SIG-M5 (cell line): Measurements from ENCODE around the gene HDHD5.
A peak's percentile ranks its signal among the peaks of the same experiment; 100 is the strongest.
"Not testable (repeated sequence)": the region's sequence is repeated elsewhere in the genome, so short reads cannot be mapped to it uniquely, and the experiment has no call there.

Experiments used
- DNase-seq: peaks from one replicate; lab custom pipeline; 2025; lab: John Stamatoyannopoulos, UW

Gene HDHD5

DNA sequence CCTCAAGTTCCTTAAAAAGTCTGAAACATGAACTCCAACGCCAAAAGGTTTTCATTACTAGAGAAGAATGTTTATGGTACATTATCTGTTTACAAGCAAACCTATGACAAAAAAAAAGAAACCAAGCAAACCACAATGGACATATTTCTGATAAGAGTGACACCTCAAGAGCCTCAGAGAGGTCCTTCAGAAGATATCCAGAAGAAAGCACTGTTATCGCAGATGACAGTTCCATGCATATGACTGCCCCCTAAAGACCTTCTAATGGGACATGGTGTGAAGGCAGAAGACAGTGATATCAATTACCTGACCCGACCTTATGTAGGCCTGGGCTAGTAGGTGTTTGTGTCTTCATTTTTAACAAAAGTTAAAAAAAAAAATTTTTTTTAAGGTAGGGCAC, 3.1 kb downstream of the HDHD5 start:
- DNase-seq = no peak

DNA sequence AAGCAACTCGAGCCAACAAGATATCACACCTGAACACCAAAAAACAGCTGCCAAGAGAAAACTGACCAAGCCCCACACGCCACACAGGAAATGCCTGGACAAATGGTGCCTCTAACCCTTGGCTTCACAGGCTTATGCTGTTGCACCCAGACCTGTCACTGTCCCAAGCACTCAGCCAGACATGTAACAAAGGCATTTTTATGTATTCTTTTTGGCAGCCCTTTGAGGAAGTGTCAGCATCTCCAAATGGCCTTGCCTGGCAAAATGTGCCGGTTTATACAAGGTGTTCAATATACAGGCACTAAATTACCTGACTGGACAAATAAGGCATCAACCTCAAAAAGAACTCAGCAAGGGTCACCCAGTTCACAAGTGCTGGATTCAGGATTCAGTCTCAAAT, 6.1 kb downstream of the HDHD5 start:
- no peak for DNase-seq

DNA sequence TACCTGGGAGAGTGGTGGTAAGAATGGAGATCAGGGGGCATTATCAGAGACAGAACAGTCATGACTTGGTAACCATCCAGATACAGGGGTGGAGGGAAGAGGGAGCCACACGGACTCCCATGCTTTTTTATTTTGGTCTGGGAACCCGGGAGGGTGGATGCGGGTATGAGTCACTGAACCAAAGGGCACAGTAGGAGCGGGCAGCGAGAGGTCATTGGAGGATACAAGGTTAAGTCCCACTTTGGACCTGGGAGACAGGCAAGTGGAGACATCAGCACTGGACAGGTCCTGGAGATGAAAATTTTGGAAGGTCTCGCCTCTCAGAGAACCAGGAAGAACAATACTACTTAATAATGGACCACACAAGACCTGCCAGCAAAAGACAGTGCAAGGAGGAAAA, 6.7 kb downstream of the HDHD5 start:
- DNase-seq = no peak

DNA sequence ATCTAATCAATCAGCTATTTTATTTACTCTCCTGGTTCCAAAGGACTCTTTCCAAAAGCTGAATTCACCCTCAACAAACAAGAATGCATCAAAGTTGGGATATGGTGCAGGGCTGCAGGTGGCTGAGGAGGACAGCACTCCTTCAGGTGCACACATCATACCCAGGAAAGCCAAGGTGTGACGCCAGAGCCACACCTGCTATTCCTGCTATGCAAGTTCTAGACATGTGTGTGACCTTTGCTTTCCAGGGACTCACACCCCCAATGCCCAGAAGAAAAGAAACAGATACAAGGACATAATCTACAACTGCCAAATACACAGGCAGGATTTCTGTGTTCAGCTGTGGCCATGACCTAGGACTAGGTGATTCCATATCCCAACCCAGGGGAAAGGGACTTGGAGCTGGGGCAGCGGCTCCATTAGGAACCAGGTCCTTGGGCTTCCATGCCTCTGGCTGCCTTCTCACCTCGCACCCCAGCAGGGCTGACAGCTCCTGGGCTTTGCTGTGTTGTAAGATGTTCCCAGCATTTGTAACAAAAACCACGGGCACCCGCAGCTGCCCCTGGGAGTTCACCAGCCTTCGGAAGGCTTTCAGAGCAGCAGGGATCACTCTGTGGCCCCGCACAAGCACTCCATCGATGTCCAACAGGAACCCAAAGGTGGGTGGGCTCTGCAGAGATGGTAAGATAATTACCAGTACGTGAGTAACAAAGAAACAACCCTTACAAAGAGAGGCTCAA, 9.8 kb downstream of the HDHD5 start:
- no peak for DNase-seq

DNA sequence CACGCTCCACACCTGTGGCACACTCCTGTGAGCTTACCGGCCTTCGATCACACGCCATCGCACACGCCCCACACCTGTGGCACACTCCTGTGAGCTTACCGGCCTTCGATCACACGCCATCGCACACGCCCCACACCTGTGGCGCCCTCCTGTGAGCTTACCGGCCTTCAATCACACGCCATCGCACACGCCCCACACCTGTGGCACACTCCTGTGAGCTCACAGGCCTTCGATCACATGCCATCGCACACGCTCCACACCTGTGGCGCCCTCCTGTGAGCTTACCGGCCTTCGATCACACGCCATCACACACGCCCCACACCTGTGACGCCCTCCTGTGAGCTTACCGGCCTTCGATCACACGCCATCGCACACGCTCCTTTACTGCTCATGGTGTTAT, 11.6 kb downstream of the HDHD5 start:
- DNase-seq = not testable (repeated sequence)

DNA sequence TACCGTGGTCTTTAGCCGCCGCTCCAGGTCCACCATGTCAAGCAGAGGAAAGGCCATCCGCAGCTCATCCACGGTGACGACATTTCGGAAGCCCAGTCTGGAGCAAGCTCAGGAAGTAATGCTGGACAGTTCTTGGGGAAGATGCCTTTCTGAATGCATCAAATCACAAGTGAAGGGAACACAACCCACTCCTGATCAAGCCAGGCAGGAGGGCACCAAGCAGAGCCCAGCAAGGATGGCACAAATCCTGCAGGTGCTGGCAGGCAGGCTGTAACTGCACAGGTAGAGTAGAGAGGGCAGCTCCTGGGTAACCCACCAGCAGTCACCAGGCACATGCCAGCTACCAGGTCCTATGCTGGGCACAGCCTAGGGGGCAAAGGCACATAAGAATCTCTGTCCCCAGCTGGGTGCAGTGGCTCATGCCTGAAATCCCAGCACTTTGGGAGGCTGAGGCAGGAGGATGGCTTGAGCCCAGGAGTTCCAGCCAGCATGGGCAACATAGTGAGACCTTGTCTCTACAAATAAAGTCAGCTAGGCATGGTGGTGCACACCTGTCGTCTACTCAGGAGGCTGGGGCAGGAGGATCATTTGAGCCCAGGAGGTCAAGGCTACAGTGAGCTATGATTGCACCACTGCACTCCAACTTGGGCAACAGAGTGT, 13.9 kb downstream of the HDHD5 start:
- DNase-seq = no peak

DNA sequence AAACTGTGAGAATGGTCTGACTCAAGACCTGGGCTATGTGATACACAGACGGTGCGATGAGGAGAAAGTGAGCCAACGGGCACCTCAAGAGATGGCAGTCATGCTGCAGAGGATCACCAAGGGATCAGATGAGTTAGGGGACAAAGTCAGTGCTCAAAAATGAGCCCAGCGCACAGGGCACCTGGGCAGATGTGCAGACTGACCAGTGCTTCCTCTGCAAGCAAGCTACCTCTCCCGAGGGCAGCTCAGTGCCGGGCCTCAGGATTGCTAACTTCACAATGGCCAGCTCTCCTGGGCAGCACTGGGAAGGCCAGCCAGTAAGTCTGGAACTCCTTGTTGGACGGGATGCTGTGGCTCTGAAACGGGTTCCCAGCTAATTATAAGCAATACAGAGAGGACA, 15.3 kb downstream of the HDHD5 start:
- DNase-seq = no peak

DNA sequence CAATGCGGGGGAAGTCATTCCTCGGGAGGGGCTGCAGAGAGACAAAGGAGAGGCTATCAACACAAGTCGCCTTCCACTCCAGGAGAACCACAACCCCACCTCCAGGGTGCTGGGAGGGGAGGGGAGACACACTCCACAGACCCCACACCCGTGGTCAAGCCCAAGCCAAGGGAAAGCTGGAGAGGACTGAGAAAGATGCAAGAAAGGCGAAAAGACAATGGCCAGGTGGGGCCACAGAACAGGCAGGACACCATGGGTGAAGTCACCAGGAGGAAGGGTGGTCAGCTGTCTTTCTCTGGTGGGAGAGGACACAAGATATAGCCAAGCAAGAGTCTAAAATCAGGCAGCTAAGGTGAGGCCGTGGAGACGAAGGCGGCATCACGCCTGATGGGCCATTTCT, 16.0 kb downstream of the HDHD5 start:
- DNase-seq = no peak

DNA sequence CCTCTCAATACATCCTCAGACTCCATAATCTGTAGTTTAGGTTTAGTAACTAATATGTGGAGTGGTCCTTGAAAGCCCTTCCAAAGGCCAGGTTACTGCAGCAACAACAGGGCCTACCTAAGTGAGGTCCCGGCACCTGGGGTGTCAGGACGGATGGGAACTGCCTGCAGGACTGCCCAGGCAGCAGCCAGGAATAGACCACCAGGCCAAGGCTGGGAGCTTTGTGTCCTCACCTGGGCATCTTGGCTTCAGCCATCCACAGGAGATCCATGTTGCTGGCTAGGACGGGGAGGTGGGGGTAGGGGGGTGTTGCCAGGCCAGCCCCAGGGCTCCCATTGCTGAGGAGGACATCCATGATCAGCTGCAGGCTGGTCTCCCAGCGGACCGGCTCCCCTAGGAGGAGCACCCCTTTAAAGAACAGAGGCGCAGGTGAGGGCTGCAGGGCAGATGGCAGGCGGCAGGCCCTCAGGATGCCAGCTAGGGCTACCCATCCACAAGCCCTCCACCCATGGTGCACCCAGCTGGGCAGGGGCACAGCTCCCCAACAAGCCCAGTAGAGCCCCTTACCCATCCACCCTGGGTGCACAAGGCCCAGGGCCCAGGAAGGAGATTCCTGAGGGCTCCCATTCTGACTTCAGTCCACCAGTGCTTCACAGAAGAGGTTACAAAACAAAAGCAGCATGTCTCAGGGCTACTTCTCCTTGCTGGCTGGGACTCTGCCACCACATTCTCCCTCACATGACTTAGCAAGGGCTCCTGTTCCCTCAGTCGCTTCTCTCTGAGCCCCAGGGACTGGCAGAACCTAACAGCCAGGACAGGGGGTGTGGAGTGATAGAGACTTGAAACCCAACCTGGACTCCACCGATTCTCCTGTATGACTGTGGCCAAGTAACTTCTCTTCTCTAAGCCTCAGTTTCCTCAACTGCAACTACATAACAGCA, 18.0 kb downstream of the HDHD5 start:
- no peak for DNase-seq

DNA sequence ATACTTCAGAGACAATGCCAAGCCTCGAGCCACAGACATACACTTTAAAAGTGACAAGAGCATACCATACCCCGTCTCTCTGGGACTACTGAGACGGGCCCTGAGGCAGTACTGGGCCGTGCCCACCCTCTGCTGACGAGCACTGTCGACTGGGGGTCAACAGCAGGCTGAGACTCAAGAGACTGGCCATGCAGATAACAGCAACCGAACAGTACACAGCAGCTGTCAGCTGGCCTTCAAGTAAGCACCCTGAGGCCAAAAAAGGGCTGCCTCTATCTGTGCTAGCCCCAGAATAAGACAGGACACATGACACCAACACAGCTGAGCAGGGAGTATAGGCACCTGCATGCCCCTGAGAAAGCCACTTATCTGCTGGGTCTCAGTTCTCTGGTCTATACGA, 19.1 kb downstream of the HDHD5 start:
- no peak for DNase-seq

DNA sequence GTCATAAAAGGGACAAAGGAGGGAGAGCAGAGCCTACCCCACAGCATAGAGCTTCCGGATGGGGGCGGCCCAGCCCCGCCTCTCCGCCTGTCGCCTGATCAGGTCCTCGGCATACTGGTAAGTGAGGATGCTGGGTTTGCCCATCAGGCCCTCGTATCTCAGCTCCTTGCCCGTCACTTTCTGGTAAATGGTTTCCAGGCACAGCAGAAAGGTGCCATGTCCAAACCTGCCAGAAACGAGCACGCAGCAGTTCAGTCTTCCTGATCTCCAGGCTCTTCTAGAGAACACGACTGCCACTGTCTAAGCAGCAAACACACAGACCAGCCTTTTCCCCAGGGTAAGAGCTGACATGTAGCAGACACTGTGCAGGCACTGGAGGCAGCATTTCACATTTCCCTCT, 20.6 kb downstream of the HDHD5 start:
- no peak for DNase-seq

DNA sequence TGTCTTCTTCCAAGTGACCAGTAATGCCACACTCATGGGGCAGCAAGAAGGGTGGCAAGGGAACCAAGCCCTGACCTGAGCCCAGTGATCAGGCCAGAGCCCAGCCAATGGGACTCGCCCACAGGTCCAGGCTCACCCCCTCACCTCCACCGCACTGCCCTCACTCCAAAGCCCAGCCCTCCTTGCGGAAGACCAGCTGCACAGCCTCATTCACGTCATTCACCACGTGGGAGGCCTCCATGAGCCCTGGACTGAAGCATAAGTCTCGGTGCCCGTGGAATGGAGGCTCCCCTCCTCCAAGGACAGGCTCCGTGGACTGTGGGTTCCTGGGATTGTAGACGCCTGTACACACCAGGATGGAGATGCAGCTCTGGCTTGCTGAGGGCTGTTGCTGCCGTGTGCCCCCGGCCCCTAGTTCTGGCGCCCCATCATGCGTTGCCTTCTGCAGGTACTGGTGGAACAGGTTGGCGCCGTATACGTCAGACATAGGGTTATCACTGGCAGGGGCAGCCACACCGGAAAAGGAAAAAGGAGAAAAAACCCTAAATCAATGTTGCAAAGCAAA, 21.1 kb downstream of the HDHD5 start:
- no peak for DNase-seq

DNA sequence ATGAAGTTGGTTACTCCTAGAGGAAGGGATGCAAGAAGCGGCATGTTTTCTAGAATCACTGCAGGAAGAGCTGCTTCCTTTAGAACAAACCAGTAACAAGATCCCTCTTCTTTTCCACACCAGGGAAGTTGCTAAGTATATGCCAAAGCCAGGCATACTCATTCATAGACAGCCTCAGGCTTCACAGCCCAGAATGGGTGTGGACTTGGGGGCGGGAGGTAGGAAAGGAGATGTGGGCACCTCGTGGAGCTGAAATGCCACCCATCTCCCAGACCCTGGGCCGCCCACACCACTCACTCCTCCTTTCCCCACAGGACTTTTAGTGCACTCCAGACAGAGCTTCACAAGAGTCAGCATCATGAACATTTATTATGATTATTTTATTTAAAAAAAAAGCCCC, 21.9 kb downstream of the HDHD5 start:
- no peak for DNase-seq

DNA sequence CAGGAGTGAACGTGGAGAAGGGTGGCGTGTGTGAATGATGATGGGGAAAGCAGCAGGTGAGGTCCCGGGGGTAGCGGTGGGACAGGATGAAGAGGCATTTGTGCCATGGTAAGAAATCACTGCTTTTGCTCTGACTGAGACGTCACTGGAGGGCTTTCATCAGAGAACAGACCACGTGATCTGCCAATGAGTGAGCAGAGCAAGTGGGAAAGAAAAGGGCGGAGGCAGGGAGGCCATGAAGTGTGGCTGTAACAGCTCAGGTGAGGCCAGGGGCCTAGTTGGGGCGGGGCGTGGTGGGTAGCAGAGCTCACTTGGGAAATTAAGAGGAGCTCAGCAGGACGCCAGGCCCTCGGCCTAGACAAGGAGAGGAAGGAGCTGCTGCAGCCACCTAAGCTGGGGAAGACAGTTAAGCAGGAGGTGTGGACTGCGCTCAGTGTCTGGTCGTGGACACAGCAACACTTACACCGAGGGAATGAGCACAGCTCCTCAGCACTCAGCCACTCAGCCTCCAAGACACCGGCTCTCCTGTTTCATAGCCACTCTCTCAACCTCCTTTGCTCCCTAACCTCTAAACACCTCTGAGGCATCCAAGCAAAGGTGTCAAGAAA, 23.8 kb downstream of the HDHD5 start:
- DNase-seq = no peak

DNA sequence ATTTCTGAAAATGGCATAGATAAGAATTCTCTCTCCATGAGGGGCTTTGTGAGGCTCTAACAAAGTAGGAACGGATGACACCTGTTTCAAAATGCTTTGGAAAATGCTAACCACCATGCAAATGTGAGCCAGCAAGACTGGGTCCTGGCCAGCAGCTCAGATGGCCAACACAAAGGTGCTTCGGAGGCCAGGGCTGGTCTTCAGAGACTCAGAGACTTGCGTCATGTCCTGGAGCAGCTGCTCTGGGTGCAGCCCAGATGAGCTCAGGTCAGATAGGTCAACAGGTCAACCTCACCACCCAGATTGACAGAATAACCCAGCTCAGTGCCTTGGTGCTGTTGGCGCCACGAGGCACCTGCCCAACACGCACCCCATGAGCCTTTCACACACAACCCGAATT, 25.9 kb downstream of the HDHD5 start:
- DNase-seq = no peak

DNA sequence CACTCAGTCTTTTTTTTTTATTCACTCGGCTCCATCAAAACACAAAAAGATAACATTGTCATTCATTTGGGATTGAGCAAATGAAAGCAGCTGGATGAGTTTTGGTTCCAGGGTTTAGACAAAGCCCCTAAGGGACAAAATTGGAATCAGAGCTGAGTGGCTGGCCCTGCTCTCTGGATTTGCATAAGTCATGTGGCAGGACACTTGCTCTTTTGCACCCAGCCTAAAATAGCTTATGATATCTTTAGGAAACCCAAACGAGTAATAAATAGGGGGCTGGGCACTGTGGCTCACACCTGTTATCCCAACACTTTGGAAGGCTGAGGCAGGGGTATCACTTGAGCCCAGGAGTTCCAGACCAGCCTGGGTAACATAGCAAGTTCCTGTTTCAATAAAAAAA, 27.0 kb downstream of the HDHD5 start:
- DNase-seq = no peak

DNA sequence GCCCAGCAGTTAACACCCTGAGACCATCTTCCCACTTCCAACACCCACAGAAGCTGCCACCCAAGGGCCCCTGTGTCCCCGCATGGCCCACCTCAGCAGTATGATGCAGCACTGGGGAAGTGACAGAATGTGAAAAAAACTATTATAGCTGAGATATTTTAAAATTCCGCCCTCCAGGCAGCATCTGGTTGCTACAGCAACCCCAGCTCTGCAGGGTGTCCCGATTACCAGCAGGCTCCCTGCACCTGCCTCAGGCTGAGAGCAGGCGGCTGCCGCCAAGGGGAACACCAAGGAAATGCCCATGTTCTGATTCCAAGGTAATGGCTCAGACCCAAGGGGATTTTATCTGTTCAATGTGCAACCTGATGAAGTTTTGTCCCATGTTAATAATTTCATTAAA, 27.4 kb downstream of the HDHD5 start:
- no peak for DNase-seq

DNA sequence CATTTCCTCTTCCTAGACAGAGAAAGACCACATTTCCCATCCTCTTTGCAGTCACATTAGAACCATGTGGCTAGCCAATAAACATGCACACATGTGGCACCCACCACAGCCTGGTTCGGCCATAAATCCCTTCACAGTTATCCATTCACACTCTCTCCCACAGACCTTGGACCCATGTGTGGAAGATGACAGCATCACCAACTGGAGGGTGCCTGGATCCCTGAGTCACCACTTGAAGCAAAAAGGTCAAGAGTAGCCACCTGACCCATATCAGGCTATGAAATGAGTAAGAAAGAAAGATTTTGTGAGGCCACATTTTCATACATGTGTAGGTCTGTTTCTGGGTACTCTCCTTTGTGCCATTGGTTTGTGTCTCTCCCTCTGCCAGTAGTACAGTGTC, 28.9 kb downstream of the HDHD5 start:
- no peak for DNase-seq

DNA sequence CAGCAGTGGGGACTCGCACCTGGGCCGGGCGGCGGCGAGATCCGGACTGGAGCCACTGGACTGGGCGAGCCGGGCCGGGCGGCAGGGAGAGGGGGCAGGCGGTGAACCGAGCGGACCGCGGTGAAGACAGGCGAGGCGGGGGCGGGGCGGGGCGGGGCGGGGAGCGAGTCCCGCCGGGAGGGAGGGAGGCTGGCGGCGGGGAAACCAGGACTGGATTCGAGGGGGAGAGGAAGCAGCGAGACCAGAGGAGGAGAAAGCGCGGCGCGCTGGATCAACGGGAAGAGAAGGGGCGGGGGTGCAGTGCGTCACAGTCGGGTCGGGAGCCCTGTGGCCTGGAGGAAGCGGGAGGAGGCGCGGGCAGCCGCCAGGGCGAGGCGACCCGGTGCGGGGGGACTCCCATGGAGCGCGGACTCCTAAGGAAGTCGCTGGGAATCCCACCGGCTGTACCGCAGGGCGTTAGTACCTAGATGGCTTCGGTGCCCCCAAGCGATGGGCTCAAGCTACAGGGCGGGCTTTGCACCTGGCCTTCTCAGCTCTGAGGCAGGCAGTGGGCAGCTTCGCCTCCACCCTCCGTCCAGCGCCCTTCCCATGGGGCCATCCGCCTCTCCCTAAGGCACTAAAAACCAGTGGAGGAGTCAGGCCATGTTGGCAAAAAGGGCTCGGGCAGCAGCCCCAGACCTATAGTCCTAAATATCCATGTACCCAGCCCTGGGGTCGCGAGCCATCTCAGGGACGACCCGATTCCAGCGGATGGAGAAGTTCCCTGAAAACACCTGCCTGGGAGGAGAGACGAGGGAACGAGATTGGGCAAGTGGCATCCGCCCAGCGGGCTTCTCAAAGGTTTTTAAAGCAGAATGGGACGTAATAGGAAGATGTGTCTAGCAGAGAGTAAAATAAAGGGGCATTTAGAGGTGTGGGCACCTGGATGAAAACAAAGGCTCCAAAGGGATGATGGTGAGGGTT, 37.6 kb downstream of the HDHD5 start, which contains the start of gene TMEM121B:
TSS of gene TMEM121B (minus strand) at position 128 of the 963 bp plus-strand sequence. CDS start 233 bp downstream, outside the sequence.
- peak; percentile 26 for DNase-seq

DNA sequence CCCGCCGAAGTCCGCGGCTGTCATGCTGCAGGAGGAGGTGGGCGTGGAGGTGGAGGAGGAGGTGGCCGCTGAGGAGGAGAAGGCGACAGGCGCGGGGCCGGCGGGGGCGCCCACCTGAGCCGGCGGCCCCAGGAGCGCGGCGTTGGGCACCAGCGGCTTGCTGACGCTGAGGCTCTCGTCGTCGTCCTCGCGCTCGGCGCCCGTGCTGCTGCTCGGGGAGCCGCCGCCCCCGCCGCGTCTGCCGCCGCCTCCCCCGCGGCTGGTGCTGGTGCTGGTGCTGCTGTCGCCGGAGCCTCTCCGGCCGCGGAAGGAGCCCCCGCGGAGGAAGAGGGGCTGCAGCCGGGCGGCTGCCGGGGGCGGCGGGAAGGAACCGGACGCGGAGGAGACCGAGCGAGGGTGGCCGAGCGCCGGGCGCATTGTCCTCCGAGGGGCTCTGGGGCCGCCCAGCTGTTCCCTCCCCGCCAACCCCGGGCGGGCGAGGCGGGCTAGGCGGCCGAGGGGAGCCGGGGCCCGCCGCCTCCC, 38.3 kb downstream of the HDHD5 start:
- no peak for DNase-seq

DNA sequence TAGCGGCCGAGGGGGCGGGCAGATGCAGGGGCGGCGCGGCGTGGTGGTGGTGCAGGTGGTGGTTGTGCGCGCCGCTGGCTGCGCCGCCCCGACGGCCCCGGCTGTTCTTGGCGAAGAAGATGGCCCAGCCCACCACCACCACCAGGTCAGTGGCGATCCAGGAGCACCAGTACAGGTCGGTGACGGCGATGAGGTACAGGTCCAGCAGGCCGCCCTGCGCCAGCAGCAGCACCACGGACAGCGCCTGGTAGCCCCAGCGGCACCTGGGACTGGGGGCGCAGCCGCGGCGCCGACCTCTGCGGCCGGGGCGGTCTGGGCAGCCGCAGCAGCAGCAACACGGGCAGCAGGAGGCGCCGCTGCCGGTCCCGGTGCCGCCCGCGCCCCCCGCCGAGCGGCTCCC, 38.8 kb downstream of the HDHD5 start:
- DNase-seq = no peak
